ENCODE results near the gene HRC.

Gene HRC

DNA sequence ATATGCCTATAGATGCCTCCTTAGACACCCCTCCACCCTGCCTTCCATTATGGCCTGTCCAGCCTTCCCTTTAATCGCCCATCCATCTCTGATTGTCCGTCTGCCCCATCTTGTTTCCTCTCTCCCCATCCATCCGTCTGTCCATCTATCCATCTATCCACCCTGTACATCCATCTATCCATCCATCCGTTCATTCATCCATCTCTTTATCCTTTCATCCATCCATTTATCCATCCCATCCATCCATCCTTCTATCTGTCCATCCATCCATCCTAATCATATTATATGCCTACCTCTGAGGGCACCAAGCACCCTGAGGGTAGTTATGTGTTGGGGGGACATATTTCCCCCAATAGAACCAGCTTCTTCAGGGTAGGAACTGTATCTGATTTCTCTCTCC is 25.5 kb upstream of the HRC start:
- in situ Hi-C loops (cut with HindIII; ENCODE audit: low pct_unique_long_range_greater_than_20kb, low sequenced_read_pairs): no loop called here
- DNase-seq (ENCODE audit: low read depth in 1 of 2, low spot score in 1 of 2): no peak
- TF ChIP-seq JUND (IDR thresholded peaks at IDR 0.05; ENCODE audit: low read depth): no peak

DNA sequence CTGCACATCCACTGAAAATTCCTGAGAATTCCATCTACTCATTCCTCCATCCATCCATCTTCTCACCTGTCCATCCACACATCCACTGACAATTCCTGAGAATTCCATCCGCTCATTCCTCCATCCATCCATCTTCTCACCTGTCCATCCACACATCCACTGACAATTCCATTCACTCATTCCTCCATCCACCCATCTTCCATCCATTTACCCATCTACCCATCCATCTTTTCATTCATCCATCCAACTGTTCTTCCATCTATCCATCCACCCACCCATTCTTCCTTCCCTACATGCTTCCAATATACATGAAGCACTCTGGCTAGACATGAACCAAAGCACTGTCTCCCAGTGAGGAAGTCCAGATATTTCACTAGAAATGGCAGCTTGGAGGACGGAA is 18.0 kb upstream of the HRC start:
- no peak for DNase-seq (ENCODE audit: low read depth in 1 of 2, low spot score in 1 of 2)
- no peak for TF ChIP-seq JUND (IDR thresholded peaks at IDR 0.05; ENCODE audit: low read depth)
- in situ Hi-C loops (cut with HindIII; ENCODE audit: low pct_unique_long_range_greater_than_20kb, low sequenced_read_pairs): no loop called here

DNA sequence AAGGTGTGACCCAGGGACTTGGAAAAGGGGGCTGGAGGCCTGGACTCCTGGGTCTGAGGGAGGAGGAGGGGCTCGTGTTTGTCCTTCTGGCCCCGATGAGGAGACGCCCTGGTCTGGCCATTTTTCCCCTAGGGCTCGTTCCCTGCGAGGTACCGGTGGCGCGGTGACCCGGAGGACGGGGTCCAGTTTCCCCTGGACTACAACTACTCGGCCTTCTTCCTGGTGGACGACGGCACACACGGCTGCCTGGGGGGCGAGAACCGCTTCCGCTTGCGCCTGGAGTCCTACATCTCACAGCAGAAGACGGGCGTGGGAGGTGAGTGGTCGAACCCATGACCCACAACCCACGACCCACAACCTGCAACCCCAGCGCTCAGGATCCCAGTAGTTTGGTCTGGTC is 13.2 kb upstream of the HRC start:
- no peak for DNase-seq (ENCODE audit: low read depth in 1 of 2, low spot score in 1 of 2)
- in situ Hi-C loops (cut with HindIII; ENCODE audit: low pct_unique_long_range_greater_than_20kb, low sequenced_read_pairs): no loop called here
- TF ChIP-seq JUND (IDR thresholded peaks at IDR 0.05; ENCODE audit: low read depth): no peak

DNA sequence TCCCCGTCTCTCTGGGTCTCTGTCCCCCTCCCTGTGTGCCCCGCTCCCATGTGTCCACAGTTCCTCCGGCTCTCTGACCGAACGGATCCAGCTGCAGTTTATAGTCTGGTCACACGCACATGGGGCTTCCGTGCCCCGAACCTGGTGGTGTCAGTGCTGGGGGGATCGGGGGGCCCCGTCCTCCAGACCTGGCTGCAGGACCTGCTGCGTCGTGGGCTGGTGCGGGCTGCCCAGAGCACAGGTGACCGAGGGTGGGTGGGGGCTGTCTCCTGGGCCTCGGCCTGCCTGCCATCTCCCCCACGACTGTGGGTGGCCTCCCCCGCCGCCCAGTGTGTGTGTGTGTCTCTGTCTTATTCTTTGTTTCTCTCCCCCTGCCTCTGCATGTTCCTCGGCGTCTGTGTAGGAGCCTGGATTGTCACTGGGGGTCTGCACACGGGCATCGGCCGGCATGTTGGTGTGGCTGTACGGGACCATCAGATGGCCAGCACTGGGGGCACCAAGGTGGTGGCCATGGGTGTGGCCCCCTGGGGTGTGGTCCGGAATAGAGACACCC is 12.7 kb upstream of the HRC start:
- TF ChIP-seq JUND (IDR thresholded peaks at IDR 0.05; ENCODE audit: low read depth): no peak
- no peak for DNase-seq (ENCODE audit: low read depth in 1 of 2, low spot score in 1 of 2)
- in situ Hi-C loops (cut with HindIII; ENCODE audit: low pct_unique_long_range_greater_than_20kb, low sequenced_read_pairs): no loop called here

DNA sequence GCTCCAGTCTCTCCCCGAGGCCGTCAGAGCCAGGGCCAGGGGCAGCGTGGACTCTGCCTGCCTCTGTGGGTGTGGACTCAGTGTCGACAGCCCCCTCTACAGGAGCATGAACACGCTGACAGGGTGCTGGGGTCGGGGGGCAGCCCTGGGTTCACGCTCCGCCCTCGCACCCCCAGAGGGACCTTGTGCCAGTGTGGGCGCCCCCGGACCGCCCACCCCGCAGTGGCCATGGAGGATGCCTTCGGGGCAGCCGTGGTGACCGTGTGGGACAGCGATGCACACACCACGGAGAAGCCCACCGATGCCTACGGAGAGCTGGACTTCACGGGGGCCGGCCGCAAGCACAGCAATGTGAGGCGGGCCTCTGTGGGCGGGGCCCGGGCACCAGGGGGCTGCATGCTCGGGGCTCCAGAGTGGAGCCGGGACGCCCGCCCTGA is 10.7 kb upstream of the HRC start:
- DNase-seq (ENCODE audit: low read depth in 1 of 2, low spot score in 1 of 2): no peak
- TF ChIP-seq JUND (IDR thresholded peaks at IDR 0.05; ENCODE audit: low read depth): no peak

DNA sequence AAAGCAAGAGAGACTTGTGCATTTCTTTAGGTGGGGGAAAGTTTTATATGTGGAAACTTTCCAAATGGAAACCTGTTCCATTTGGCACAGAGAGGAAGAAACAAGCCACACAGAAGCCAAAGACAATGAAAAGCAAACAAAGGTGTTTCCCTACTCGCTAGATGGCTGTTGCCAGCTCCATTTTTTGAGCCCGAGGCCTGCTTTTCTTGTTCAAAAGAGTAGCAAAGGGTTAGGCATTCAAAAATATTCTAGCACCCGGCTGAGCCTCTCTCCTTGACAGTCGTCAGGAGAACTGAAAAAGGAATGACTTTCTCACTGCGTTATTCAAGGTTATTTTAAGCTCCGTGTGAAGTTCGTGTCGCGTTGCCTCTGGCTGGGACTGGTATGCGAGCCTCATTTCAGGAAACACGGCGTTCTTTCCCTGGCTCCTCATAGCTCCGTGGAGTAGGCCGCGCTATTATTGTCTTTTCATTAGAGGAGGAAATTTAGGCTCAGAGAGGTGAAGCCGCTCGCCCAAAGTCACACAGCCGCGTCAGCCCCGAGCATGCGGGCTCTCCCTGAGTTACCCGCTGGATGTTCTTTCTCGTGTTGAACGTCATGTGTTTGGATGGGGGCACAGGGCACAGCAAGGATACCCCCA is 10.0 kb upstream of the HRC start:
- in situ Hi-C loops (cut with HindIII; ENCODE audit: low pct_unique_long_range_greater_than_20kb, low sequenced_read_pairs): no loop called here
- DNase-seq (ENCODE audit: low read depth in 1 of 2, low spot score in 1 of 2): peak; percentile 51 to 89
- no peak for TF ChIP-seq JUND (IDR thresholded peaks at IDR 0.05; ENCODE audit: low read depth)

More for the DNA sequence above, 10.7 kb upstream of the HRC start:
- in situ Hi-C loops (cut with HindIII; ENCODE audit: low pct_unique_long_range_greater_than_20kb, low sequenced_read_pairs): no loop called here

DNA sequence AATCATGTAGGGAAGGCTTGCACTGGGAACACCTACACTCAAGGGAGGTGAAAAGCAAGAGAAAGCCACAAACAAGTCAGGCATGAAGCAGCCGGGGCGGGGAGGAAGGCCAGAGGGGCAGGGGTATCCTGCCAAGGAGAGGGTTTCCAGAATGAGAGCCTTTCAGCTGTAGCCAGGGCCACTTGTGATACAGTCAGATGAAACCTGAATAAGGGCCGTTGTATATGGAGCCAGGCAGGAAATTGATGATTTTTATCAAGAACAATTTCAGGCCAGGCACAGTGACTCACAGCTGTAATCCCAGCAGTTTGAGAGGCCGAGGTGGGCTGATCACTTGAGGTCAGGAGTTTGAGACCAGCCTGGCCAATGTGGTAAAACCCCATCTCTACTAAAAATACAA is 6.8 kb upstream of the HRC start:
- TF ChIP-seq JUND (IDR thresholded peaks at IDR 0.05; ENCODE audit: low read depth): no peak
- no peak for DNase-seq (ENCODE audit: low read depth in 1 of 2, low spot score in 1 of 2)
- in situ Hi-C loops (cut with HindIII; ENCODE audit: low pct_unique_long_range_greater_than_20kb, low sequenced_read_pairs): no loop called here

DNA sequence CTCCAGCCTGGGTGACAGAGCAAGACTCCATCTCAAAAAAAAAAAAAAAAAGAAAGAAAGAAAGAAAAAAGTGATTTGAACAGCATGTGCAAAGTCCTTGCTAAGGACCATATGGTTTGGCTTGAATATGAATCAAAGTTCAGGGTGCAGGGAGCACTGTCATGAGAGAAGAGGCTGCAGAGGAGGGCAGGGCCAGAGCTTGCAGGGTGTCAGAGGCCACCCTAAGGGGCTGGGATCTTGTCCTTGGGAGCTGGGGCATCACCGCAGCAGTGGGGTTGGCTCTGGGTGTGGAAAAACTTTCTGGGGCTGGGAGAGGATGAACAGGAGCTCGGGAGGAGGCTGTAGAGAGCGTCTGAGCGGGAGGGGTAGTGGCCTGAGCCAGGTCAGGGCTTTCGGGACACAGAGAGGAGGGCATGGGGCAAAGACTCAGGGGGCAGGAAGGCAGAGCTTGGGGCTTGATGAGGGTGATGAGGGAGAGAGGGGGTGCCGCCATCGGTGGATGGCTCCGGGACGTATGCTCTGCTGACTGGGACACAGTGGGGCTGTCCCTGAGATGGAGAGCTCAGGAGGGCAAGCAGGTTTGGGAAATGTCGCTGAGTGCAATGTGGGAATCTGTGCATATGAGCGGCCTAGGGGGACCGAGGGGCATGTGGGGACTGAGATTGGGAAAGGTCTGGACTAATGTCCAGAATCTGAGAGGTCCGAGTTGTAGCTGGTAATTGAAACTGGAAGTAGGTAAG is 5.4 kb upstream of the HRC start:
- no peak for TF ChIP-seq JUND (IDR thresholded peaks at IDR 0.05; ENCODE audit: low read depth)
- in situ Hi-C loops (cut with HindIII; ENCODE audit: low pct_unique_long_range_greater_than_20kb, low sequenced_read_pairs): no loop called here
- no peak for DNase-seq (ENCODE audit: low read depth in 1 of 2, low spot score in 1 of 2)

DNA sequence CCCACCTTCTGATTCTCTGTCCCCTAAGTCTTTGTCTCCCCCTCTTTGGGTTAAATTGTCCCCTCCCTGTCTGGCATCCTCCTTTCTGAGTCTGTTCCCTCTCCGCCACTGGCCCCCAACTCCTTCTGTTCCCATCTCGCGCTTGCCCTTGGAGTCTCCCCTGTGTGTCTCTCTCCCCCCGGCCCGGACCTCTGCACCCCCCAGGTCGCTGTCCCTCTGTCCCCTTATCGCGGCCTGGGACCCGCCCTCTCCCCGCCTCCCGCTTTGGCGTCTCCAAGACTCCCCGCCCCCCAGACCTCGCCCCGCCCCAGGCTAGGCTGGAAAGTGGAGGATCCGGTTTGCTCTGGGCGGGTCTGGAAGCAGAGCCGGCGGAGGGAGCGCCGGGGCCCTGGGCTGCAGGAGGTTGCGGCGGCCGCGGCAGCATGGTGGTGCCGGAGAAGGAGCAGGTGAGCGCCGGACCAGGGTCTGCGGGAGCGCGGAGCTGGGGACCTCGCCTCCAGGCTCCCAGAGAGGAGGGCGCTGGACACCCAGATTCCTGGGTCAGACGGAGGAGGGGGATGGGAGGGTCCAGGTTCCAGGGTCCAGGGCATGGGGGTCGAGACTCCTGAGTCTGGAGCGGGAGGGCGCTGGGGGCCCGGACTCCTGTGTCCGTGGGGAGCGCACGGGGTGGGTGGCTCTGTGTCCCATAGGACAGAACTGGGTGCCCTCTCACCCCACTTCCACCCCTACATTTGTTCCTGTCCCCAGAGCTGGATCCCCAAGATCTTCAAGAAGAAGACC is 2.4 kb upstream of the HRC start, which contains the start of gene TRPM4:
TRPM4 (plus strand) TSS at position 348 of the 780 bp plus-strand sequence; CDS start at position 423, 75 bp downstream.
- in situ Hi-C loops (cut with HindIII; ENCODE audit: low pct_unique_long_range_greater_than_20kb, low sequenced_read_pairs): no loop called here
- TF ChIP-seq JUND (IDR thresholded peaks at IDR 0.05; ENCODE audit: low read depth): no peak
- peak; percentile 51 to 90 for DNase-seq (ENCODE audit: low read depth in 1 of 2, low spot score in 1 of 2)

DNA sequence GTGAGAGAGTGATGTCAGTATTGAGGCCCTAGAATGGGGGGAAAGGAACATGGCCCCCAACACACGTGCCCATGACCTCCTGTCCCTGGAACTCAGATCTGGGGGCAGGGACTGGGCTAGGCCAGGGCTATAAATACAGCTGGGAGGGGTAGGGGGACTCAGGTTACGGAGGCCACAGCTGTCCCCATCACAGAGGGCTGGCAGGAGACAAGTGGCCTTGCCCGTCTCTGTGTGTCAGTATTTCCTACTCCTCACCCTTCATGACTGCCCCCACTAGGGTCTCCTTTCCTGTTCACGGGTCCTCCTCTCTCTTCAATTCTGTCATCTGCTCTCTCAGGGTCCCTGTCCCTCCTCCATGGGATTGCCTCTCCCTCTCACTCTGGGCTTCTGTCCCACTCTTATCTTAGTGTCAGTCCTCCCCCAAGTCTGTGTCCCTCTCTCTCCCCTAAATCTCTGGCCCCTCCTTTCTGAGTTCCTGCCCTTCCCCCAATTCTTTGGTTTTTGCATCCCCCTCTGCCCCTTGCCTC is 687 bp upstream of the HRC start:
- no peak for TF ChIP-seq JUND (IDR thresholded peaks at IDR 0.05; ENCODE audit: low read depth)
- no peak for DNase-seq (ENCODE audit: low read depth in 1 of 2, low spot score in 1 of 2)
- in situ Hi-C loops (cut with HindIII; ENCODE audit: low pct_unique_long_range_greater_than_20kb, low sequenced_read_pairs): no loop called here

DNA sequence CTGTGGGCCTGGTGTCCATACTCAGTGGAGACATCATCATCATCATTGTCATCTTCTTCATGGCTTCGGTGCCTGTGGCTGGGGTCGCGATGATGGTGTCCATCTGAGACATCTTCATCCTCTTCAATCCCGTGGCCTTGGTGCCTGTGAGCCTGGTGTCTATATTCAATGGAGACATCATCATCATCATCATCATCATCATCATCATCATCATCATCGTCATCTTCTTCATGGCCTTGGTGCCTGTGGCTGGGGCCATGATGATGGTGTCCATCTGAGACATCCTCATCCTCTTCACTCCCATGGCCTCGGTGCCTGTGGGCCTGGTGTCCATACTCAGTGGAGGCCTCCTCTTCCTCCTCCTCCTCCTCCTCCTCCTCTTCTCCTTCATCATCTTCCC is 917 bp downstream of the HRC start:
- DNase-seq (ENCODE audit: low read depth in 1 of 2, low spot score in 1 of 2): no peak
- TF ChIP-seq JUND (IDR thresholded peaks at IDR 0.05; ENCODE audit: low read depth): no peak
- in situ Hi-C loops (cut with HindIII; ENCODE audit: low pct_unique_long_range_greater_than_20kb, low sequenced_read_pairs): no loop called here

DNA sequence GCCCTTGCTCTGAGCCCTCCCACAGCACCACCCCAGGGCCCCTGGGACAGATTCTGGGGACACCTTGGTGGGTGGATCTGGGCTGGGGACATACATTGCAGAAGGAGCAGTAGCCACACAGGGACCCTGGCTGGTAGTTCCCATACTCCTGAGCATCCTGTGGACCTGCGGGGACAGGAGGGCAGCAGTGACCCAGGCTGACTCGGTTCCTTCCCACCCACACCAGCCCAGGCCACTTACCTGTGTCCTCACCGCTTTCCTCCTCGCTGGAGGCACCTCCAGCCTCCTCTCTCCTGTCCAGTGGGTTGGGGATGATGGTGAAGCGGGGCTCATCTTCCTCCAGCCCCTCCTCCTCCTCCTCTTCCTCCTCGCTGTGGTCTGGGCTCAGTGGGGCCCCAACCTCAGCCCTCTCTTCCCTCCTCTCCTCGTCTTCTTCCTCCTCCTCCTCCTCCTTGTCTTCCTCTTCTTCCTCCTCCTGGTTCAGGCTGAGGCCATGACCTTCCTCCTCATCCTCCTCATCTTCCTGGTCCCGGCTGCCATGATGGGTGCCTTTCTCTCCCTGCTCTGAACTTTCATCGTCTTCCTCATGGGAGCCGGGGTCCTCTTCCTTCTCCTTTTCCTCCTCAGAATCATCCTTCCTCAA is 1.9 kb downstream of the HRC start:
- in situ Hi-C loops (cut with HindIII; ENCODE audit: low pct_unique_long_range_greater_than_20kb, low sequenced_read_pairs): no loop called here
- DNase-seq (ENCODE audit: low read depth in 1 of 2, low spot score in 1 of 2): no peak
- TF ChIP-seq JUND (IDR thresholded peaks at IDR 0.05; ENCODE audit: low read depth): no peak

All from T47D (cell line).